Thyroid gland (tissue), 4 donors: ENCODE measurements around the gene ZCCHC10.

Source experiments
- CTCF ChIP-seq, 6 experiments: fragments of 200-600 bp in 3 of 6; fragments of 450-650 bp in 3 of 6; sonication (generic) in 3 of 6; IDR thresholded peaks; one replicate each; pipeline ENCODE4 v1.5.1; 2016 to 2019; ENCODE audit warnings: antibody characterized with exemption in 6 of 6, mild to moderate bottlenecking in 2 of 6, inconsistent platforms in 1 of 6, moderate library complexity in 1 of 6
- POLR2A ChIP-seq, 2 donors: fragments of 450-650 bp; IDR thresholded peaks; one replicate each; pipeline ENCODE4 v1.6.1; 2017; ENCODE audit warnings: antibody characterized with exemption in 2 of 2, mild to moderate bottlenecking in 2 of 2, moderate library complexity in 1 of 2

GRCh38 chr5:133017964-133018363 lies 8.4 kb downstream of the ZCCHC10 start:
- TF ChIP-seq CTCF (IDR thresholded peaks at IDR 0.05) (no peak), POLR2A (IDR thresholded peaks at IDR 0.05) (no peak)
